Measurements from ENCODE around the gene GNPDA2.

Gene GNPDA2

DNA sequence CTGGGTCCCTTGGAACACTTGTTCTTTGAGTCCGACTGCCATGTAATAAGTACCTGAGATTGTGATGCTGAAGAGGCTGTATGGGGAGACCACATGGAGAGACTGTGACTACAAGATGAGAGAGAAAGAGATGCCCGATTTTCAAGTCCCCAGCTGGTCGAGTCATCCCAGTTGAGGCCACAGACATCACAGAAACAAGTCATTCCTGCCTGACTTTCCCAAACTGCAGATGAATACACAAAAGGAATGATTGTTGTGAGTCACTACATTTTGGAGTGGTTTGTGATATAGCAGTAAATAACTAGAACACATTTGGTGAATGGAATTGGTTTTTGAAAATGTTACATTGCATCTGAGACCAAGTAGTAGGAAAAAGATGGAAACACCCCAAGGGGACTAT is 66.0 kb downstream of the GNPDA2 start:
- H3K36me3 ChIP-seq (ENCODE audit: control insufficient read depth, low read length) = no peaks in the 10 kb centered on the region
- no peak overlapping the region for H3K4me2 ChIP-seq (ENCODE audit: low read length)
- H3K27me3 ChIP-seq (ENCODE audit: control insufficient read depth, low read length) = no peaks in the 10 kb centered on the region
- H3K27ac ChIP-seq (ENCODE audit: low read depth, low read length) = no peak overlapping the region
- H3K4me1 ChIP-seq (ENCODE audit: control insufficient read depth, low read length) = no peaks in the 10 kb centered on the region
- no peaks in the 10 kb centered on the region for H3K9me3 ChIP-seq (ENCODE audit: control insufficient read depth, insufficient read depth, low read length)
- H4K20me1 ChIP-seq (ENCODE audit: control insufficient read depth, insufficient read depth, low read depth, low read length) = no peaks in the 10 kb centered on the region
- H3K79me2 ChIP-seq (ENCODE audit: control insufficient read depth, low read length) = no peaks in the 10 kb centered on the region
- no peak for TF ChIP-seq EZH2phosphoT487 (IDR thresholded peaks at IDR 0.05; ENCODE audit: borderline replicate concordance, low read length)
- TF ChIP-seq, protein P1, sequence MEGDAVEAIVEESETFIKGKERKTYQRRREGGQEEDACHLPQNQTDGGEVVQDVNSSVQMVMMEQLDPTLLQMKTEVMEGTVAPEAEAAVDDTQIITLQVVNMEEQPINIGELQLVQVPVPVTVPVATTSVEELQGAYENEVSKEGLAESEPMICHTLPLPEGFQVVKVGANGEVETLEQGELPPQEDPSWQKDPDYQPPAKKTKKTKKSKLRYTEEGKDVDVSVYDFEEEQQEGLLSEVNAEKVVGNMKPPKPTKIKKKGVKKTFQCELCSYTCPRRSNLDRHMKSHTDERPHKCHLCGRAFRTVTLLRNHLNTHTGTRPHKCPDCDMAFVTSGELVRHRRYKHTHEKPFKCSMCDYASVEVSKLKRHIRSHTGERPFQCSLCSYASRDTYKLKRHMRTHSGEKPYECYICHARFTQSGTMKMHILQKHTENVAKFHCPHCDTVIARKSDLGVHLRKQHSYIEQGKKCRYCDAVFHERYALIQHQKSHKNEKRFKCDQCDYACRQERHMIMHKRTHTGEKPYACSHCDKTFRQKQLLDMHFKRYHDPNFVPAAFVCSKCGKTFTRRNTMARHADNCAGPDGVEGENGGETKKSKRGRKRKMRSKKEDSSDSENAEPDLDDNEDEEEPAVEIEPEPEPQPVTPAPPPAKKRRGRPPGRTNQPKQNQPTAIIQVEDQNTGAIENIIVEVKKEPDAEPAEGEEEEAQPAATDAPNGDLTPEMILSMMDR (IDR thresholded peaks at IDR 0.05; ENCODE audit: low read depth, low read length, poor library complexity, severe bottlenecking) = no peak
- no peaks in the 10 kb centered on the region for H3F3A ChIP-seq (ENCODE audit: control insufficient read depth, insufficient read depth)
- H3K4me3 ChIP-seq (ENCODE audit: low read length) = no peak overlapping the region
- no peaks in the 10 kb centered on the region for H3K9me2 ChIP-seq (replicated peaks; ENCODE audit: control insufficient read depth, low read length)

DNA sequence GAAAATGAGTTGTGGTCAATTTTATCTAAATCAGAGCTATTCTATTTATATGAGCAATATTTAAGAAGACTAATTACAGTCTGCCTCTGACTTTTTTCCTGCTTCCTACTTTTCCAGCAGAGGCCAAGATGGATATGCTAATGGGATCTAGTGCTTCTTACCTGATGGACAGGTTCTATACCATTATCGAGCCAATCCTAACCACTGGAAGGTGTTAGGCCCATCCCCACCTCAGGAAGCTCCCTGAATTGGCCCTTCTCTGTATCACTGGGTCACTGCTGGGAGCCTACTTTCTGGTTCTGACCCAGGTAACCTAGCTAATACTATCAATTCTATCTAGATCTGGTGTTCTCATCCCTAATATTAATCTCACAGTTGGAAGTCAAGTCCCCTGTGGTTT is 74.4 kb downstream of the GNPDA2 start:
- H3K9me2 ChIP-seq (replicated peaks; ENCODE audit: control insufficient read depth, low read length) = no peaks in the 10 kb centered on the region
- peaks cover 6% of the 10 kb centered on the region; the same call in 1 of the 2 replicates for H3K27me3 ChIP-seq (ENCODE audit: control insufficient read depth, low read length)
- no peaks in the 10 kb centered on the region for H3K9me3 ChIP-seq (ENCODE audit: control insufficient read depth, insufficient read depth, low read length)
- no peak overlapping the region for H3K4me3 ChIP-seq (ENCODE audit: low read length)
- no peaks in the 10 kb centered on the region for H3K79me2 ChIP-seq (ENCODE audit: control insufficient read depth, low read length)
- H4K20me1 ChIP-seq (ENCODE audit: control insufficient read depth, insufficient read depth, low read depth, low read length) = no peaks in the 10 kb centered on the region
- no peak overlapping the region for H3K4me2 ChIP-seq (ENCODE audit: low read length)
- no peaks in the 10 kb centered on the region for H3K4me1 ChIP-seq (ENCODE audit: control insufficient read depth, low read length)
- TF ChIP-seq, protein P1 (IDR thresholded peaks at IDR 0.05; ENCODE audit: low read depth, low read length, poor library complexity, severe bottlenecking) = no peak
- TF ChIP-seq EZH2phosphoT487 (IDR thresholded peaks at IDR 0.05; ENCODE audit: borderline replicate concordance, low read length) = no peak
- no peaks in the 10 kb centered on the region for H3F3A ChIP-seq (ENCODE audit: control insufficient read depth, insufficient read depth)
- H3K27ac ChIP-seq (ENCODE audit: low read depth, low read length) = no peak overlapping the region
- H3K36me3 ChIP-seq (ENCODE audit: control insufficient read depth, low read length) = no peaks in the 10 kb centered on the region
